H1 (cell line): ENCODE measurements around the gene METTL22. TPM values are rescaled to one million over a fixed set of nuclear protein-coding genes. Genes with fewer than 3 reads are reported as not detected.

Experiments
- CBX5 ChIP-seq: fragments of 300-800, 300-1000 bp; sonication (generic); IDR thresholded peaks from 2 replicates; pipeline ENCODE4 v1.7.1; 2016; ENCODE audit warnings: antibody characterized with exemption, low read length, low read depth
- JUN ChIP-seq: IDR thresholded peaks from 2 replicates; pipeline ENCODE4 v1.6.1; 2011; ENCODE audit warnings: low read depth, mild to moderate bottlenecking, improper control_type of control experiment, low read length
- POLR2A ChIP-seq, 2 experiments: IDR thresholded peaks; 1 replicate in 1 of 2; 2 replicates in 1 of 2; pipeline ENCODE4 v1.6.1; 2011; ENCODE audit warnings: low read depth in 2 of 2, low read length in 2 of 2, mild to moderate bottlenecking in 2 of 2; ENCODE audit errors: control extremely low read depth in 1 of 2
- RAD21 ChIP-seq, 2 experiments: IDR thresholded peaks in 1 of 2; conservative IDR thresholded peaks in 1 of 2; 2 replicates each; pipeline ENCODE4 v1.6.1; 2011; ENCODE audit warnings: low read depth in 2 of 2, low read length in 2 of 2, improper control_type of control experiment in 1 of 2, inconsistent platforms in 1 of 2, mild to moderate bottlenecking in 1 of 2, moderate library complexity in 1 of 2
- ZNF274 ChIP-seq: IDR thresholded peaks from 2 replicates; pipeline ENCODE4 v1.7.0; 2012; ENCODE audit warnings: low read length, borderline replicate concordance; ENCODE audit errors: extremely low read depth
- polyA plus RNA-seq, 7 experiments: library from polyadenylated mRNA; depleted of rRNA in 3 of 7; stranded (reverse) in 5 of 7; unstranded in 2 of 7; fragments of >200 nt in 5 of 7; fragments of 200-250 nt in 2 of 7; gene quantifications; 1 replicate in 5 of 7; 2 replicates in 1 of 7; 4 replicates in 1 of 7; pipeline versions ENCODE4 v1.2.1 to v1.2.3, GENCODE V29; 2011 to 2013; ENCODE audit warnings: missing spikeins in 2 of 7, mixed read lengths in 2 of 7
- total RNA-seq: library from RNA; stranded (reverse); fragmentation: NEBNext Ultra II Directional; extraction: Animal tissue kit (Norgen Biotek cat#: 25700); gene quantifications from 2 replicates; pipeline ENCODE4 v1.2.1, GENCODE V29; 2021
- TF ChIP-seq, protein P1 (sequence below), 3 experiments: IDR thresholded peaks; 1 replicate in 2 of 3; 2 replicates in 1 of 3; pipeline versions ENCODE4 v1.5.1 to v1.6.1; 2011; ENCODE audit warnings: low read length in 3 of 3, mild to moderate bottlenecking in 3 of 3, inconsistent platforms in 2 of 3, low read depth in 1 of 3, moderate library complexity in 1 of 3; ENCODE audit not compliant: insufficient read depth in 1 of 3; ENCODE audit errors: control extremely low read depth in 1 of 3

Gene METTL22
- total and polyA plus RNA-seq, 2 of the 8 experiments (the other 6 are each of a cell fraction or from before 2014, with no cell fraction given), result 56.7 to 85.2 TPM

DNA sequence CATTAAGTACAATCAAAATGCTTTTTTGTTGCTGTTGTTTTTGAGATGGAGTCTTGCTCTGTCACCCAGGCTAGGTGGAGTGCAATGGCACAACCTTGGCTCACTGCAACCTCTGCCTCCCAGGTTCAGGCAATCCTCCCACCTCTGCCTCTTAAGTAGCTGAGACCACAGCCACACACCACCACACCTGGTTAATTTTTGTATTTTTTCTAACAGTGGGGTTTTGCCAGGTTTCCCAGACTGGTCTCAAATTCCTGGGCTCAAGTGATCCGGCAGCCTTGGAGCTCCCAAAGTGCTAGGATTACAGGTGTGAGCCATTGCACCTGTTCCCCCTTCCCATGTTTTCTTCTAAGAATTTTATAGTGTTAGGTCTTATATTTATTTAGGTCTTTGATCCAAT is 48.0 kb downstream of the METTL22 start (continued):
- TF ChIP-seq, protein P1, sequence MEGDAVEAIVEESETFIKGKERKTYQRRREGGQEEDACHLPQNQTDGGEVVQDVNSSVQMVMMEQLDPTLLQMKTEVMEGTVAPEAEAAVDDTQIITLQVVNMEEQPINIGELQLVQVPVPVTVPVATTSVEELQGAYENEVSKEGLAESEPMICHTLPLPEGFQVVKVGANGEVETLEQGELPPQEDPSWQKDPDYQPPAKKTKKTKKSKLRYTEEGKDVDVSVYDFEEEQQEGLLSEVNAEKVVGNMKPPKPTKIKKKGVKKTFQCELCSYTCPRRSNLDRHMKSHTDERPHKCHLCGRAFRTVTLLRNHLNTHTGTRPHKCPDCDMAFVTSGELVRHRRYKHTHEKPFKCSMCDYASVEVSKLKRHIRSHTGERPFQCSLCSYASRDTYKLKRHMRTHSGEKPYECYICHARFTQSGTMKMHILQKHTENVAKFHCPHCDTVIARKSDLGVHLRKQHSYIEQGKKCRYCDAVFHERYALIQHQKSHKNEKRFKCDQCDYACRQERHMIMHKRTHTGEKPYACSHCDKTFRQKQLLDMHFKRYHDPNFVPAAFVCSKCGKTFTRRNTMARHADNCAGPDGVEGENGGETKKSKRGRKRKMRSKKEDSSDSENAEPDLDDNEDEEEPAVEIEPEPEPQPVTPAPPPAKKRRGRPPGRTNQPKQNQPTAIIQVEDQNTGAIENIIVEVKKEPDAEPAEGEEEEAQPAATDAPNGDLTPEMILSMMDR (IDR thresholded peaks at IDR 0.05; ENCODE audit: control extremely low read depth in 1 of 3, insufficient read depth in 1 of 3, low read depth in 1 of 3, low read length in 3 of 3), result no peak
- TF ChIP-seq POLR2A (IDR thresholded peaks at IDR 0.05; ENCODE audit: control extremely low read depth in 1 of 2, low read depth in 2 of 2, low read length in 2 of 2), result no peak
- TF ChIP-seq ZNF274, result no peak
- TF ChIP-seq CBX5, result no peak
- no peak for TF ChIP-seq JUN
- no peak for TF ChIP-seq RAD21 (IDR thresholded peaks at IDR 0.05 in 1 of 2, conservative IDR thresholded peaks at IDR 0.05 in 1 of 2; ENCODE audit: low read depth in 2 of 2, low read length in 2 of 2)
